ENCODE measurements around the gene ACAA2. TPM values are rescaled to one million over a fixed set of nuclear protein-coding genes. Genes with fewer than 3 reads are reported as not detected.
A peak's percentile ranks its signal among the peaks of the same experiment; 100 is the strongest.
"Not testable (repeated sequence)": the region's sequence is repeated elsewhere in the genome, so short reads cannot be mapped to it uniquely, and the experiment has no call there.

The ACAA2 gene
- total RNA-seq, 6 experiments from 2014 or later, result 312 to 644 (median 421) TPM

GRCh38 chr18:49798001-49798400 lies 15.3 kb downstream of the ACAA2 start:
- H3K36me3 ChIP-seq, result peaks cover 0 to 50% (median 25%) of the 10 kb centered on the region in 4 donors
- no peak overlapping the region for H3K4me3 ChIP-seq
- intact Hi-C loops (cut with DNase I), result no loop called here
- peak overlapping the region in 1 of 3 donors; percentile 11 for H3K27ac ChIP-seq
- no peak for TF ChIP-seq POLR2A (IDR thresholded peaks at IDR 0.05)
- TF ChIP-seq, protein P1, sequence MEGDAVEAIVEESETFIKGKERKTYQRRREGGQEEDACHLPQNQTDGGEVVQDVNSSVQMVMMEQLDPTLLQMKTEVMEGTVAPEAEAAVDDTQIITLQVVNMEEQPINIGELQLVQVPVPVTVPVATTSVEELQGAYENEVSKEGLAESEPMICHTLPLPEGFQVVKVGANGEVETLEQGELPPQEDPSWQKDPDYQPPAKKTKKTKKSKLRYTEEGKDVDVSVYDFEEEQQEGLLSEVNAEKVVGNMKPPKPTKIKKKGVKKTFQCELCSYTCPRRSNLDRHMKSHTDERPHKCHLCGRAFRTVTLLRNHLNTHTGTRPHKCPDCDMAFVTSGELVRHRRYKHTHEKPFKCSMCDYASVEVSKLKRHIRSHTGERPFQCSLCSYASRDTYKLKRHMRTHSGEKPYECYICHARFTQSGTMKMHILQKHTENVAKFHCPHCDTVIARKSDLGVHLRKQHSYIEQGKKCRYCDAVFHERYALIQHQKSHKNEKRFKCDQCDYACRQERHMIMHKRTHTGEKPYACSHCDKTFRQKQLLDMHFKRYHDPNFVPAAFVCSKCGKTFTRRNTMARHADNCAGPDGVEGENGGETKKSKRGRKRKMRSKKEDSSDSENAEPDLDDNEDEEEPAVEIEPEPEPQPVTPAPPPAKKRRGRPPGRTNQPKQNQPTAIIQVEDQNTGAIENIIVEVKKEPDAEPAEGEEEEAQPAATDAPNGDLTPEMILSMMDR (IDR thresholded peaks at IDR 0.05), result no peak
- 100% methylated on average over 4 of the region's 4 CpGs for WGBS (ENCODE audit: insufficient coverage, low coverage, low lambda C conversion rate, missing lambda C conversion rate)
- H3K9me3 ChIP-seq, result no peaks in the 10 kb centered on the region
- no peak for ATAC-seq
- peaks cover 0 to 53% (median 19%) of the 10 kb centered on the region in 4 donors for H3K4me1 ChIP-seq
- no peak for DNase-seq
- no peaks in the 10 kb centered on the region for H3K27me3 ChIP-seq

GRCh38 chr18:49795612-49796552 lies 17.5 kb downstream of the ACAA2 start:
- peaks cover 0 to 60% (median 28%) of the 10 kb centered on the region in 4 donors for H3K36me3 ChIP-seq
- H3K4me3 ChIP-seq, result no peak overlapping the region
- ATAC-seq, result peak in 2 of 4 donors; percentile 19 to 21
- H3K27me3 ChIP-seq, result no peaks in the 10 kb centered on the region
- TF ChIP-seq POLR2A (IDR thresholded peaks at IDR 0.05), result no peak
- H3K4me1 ChIP-seq, result peaks cover 0 to 41% (median 15%) of the 10 kb centered on the region in 4 donors
- no peaks in the 10 kb centered on the region for H3K9me3 ChIP-seq
- 61% methylated on average over 7 of the region's 7 CpGs for WGBS (ENCODE audit: insufficient coverage, low coverage, low lambda C conversion rate, missing lambda C conversion rate)
- peak overlapping the region in 2 of 3 donors; percentile 3 to 31 for H3K27ac ChIP-seq
- intact Hi-C loops (cut with DNase I), result no loop called here
- DNase-seq, result no peak

DNA sequence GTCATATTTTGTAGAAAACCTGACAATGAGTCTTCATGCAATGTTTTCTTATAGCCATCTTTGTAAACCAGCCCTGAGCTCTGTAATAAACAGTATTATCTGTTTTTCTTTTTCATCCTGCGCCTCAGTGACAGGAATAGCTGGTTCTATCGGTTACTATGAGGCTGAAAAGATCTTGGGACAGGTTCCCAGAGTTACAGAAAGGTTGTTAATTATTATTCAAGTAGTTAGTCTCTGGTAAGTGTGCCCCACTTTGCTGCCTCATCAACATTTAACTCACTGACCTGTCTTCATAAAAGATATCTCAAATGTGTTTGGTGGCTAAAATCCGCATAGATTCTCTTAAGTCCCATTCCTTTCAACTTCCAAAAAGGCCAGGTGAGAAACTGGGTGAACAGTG lies 18.6 kb downstream of the ACAA2 start:
- Histone ChIP-seq H3K36me3 (peaks cover 0 to 71% (median 34%) of the 10 kb centered on the region in 4 donors), H3K4me1 (peaks cover 0 to 47% (median 16%) of the 10 kb centered on the region in 4 donors), H3K27me3 (no peaks in the 10 kb centered on the region), H3K27ac (peak overlapping the region in 2 of 3 donors; percentile 3 to 31), H3K4me3 (no peak overlapping the region), H3K9me3 (no peaks in the 10 kb centered on the region)
- intact Hi-C loops (cut with DNase I), result no loop called here
- peak; percentile 77 to 92 (median 86) for ATAC-seq
- DNase-seq, result no peak
- TF ChIP-seq POLR2A (IDR thresholded peaks at IDR 0.05), result no peak
- 32% methylated on average over 3 of the region's 3 CpGs for WGBS (ENCODE audit: insufficient coverage, low coverage, low lambda C conversion rate, missing lambda C conversion rate)

DNA sequence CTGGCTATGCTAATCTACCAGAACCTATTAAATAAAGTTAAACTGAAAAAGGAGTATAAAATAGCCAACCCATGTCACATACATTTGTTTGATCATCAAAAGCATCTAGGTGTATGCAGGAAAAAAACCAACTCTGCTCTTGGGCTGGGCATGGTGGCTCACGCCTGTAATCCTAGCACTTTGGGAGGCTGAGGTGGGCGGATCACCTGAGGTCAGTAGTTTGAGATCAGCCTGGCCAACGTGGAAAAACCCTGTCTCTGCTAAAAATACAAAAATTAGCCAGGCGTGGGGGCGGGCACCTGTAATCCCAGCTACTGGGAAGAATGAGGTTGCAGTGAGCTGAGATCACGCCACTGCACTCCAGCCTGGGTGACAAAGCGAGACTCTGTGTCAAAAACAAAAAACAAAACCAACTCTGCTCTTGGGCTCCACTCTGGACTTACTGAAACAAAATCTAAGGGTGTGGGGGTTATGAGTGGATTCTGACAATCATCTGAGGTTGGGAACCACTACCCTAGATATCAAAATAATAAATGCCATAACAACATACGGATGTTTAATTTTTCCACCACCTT lies 23.7 kb downstream of the ACAA2 start:
- DNase-seq; H3K27me3 ChIP-seq; intact Hi-C loops (cut with DNase I); H3K9me3 ChIP-seq; H3K4me3 ChIP-seq: not testable (repeated sequence)
- ATAC-seq, result peak in 1 of 4 donors; percentile 23
- peaks cover 0 to 82% (median 48%) of the 10 kb centered on the region in 4 donors for H3K36me3 ChIP-seq
- 85% methylated on average over 8 of the region's 8 CpGs for WGBS (ENCODE audit: insufficient coverage, low coverage, low lambda C conversion rate, missing lambda C conversion rate)
- H3K4me1 ChIP-seq, result peaks cover 0 to 40% (median 14%) of the 10 kb centered on the region in 4 donors
- H3K27ac ChIP-seq, result peak overlapping the region in 2 of 3 donors; percentile 57 to 75

GRCh38 chr18:49788327-49788898 lies 24.9 kb downstream of the ACAA2 start:
- H3K27me3 ChIP-seq, result no peaks in the 10 kb centered on the region
- peak overlapping the region; percentile 54 to 75 (median 57) for H3K27ac ChIP-seq
- intact Hi-C loops (cut with DNase I), result no loop called here
- ATAC-seq (peak; percentile 68 to 82 (median 82)), DNase-seq (no peak)
- TF ChIP-seq, protein P1 (IDR thresholded peaks at IDR 0.05), result no peak
- TF ChIP-seq POLR2A (IDR thresholded peaks at IDR 0.05), result no peak
- no peaks in the 10 kb centered on the region for H3K9me3 ChIP-seq
- peaks cover 7 to 80% (median 46%) of the 10 kb centered on the region in 4 donors for H3K36me3 ChIP-seq
- peaks cover 0 to 30% (median 13%) of the 10 kb centered on the region in 4 donors for H3K4me1 ChIP-seq
- WGBS (ENCODE audit: insufficient coverage, low coverage, low lambda C conversion rate, missing lambda C conversion rate), result 9% methylated on average over 5 of the region's 5 CpGs
- H3K4me3 ChIP-seq, result peak overlapping the region in 1 of 3 donors; percentile 14
